WTC11 (cell line): Measurements from ENCODE around the gene OR5K1. TPM values are rescaled to one million over a fixed set of nuclear protein-coding genes. Genes with fewer than 3 reads are reported as not detected.

Source experiments
- ATAC-seq: fragments of 200-7000 bp; cut with Tn5 transposase; 2 replicates; pipeline ENCODE4 v1.10.0; 2021; ENCODE audit warnings: mild to moderate bottlenecking, moderate library complexity
- CTCF ChIA-PET: fragments of 300-600 bp; sonication (Branson Sonifier 250); formaldehyde crosslinking; loops from one replicate; lab custom pipeline; 2021; ENCODE audit warnings: antibody characterized with exemption; lab: Charles Lee
- POLR2A ChIA-PET: fragments of 350-600 bp; sonication (Branson Sonifier 250); formaldehyde crosslinking; loops from one replicate; lab custom pipeline; 2021; ENCODE audit warnings: antibody characterized with exemption; lab: Charles Lee
- DNase-seq: peaks from one replicate; pipeline ENCODE4 v3.0.0; 2021; ENCODE audit warnings: low spot score
- H3K27ac Mint-ChIP-seq: 2 replicates; pipeline ENCODE4 v1.8.0; 2021; ENCODE audit warnings: mixed read lengths
- H3K27me3 Mint-ChIP-seq: 2 replicates; pipeline ENCODE4 v1.8.0; 2021; ENCODE audit warnings: low read depth, mild to moderate bottlenecking, moderate library complexity, mixed read lengths
- H3K36me3 Mint-ChIP-seq: 2 replicates; pipeline ENCODE4 v1.8.0; 2021; ENCODE audit warnings: mixed read lengths
- H3K4me1 Mint-ChIP-seq: 2 replicates; pipeline ENCODE4 v1.8.0; 2022; ENCODE audit warnings: mixed read lengths
- H3K4me3 Mint-ChIP-seq: 2 replicates; pipeline ENCODE4 v1.8.0; 2021; ENCODE audit warnings: mild to moderate bottlenecking, moderate library complexity, mixed read lengths
- H3K9me3 Mint-ChIP-seq: 2 replicates; pipeline ENCODE4 v1.8.0; 2021; ENCODE audit warnings: mixed read lengths
- ATF1 ChIP-seq: sonication (generic); formaldehyde crosslinking; IDR thresholded peaks from 2 replicates; pipeline ENCODE4 v1.8.1; 2023; ENCODE audit warnings: mild to moderate bottlenecking, moderate library complexity, missing genetic modification reagents
- CBFB ChIP-seq: sonication (generic); formaldehyde crosslinking; IDR thresholded peaks from 2 replicates; pipeline ENCODE4 v1.8.1; 2022; ENCODE audit warnings: mild to moderate bottlenecking, low read depth, missing genetic modification reagents
- CREB1 ChIP-seq: sonication (generic); formaldehyde crosslinking; IDR thresholded peaks from 2 replicates; pipeline ENCODE4 v1.8.0; 2023; ENCODE audit warnings: mild to moderate bottlenecking, missing genetic modification reagents
- CREM ChIP-seq: sonication (generic); formaldehyde crosslinking; IDR thresholded peaks from 2 replicates; pipeline ENCODE4 v1.8.1; 2022; ENCODE audit warnings: mild to moderate bottlenecking, missing genetic modification reagents, moderate library complexity
- E2F1 ChIP-seq: sonication (generic); formaldehyde crosslinking; IDR thresholded peaks from 2 replicates; pipeline ENCODE4 v1.8.0; 2022; ENCODE audit warnings: mild to moderate bottlenecking, missing genetic modification reagents
- FOXK1 ChIP-seq: sonication (generic); formaldehyde crosslinking; IDR thresholded peaks from 2 replicates; pipeline ENCODE4 v1.8.0; 2022; ENCODE audit warnings: mild to moderate bottlenecking, moderate library complexity, missing genetic modification reagents
- GTF2I ChIP-seq: fragments of 250-450 bp; sonication (Bioruptor Pico); conservative IDR thresholded peaks from 2 replicates; pipeline ENCODE4 v1.4.0; 2021; ENCODE audit warnings: mild to moderate bottlenecking
- HMGA2 ChIP-seq: fragments of 250-450 bp; sonication (Bioruptor Pico); IDR thresholded peaks from 2 replicates; pipeline ENCODE4 v1.4.0; 2021; ENCODE audit warnings: mild to moderate bottlenecking, moderate library complexity
- IRF2 ChIP-seq: sonication (generic); formaldehyde crosslinking; IDR thresholded peaks from 2 replicates; pipeline ENCODE4 v1.8.0; 2022; ENCODE audit warnings: low read depth, missing genetic modification reagents, borderline replicate concordance
- JAZF1 ChIP-seq: fragments of 250-450 bp; sonication (Bioruptor Pico); IDR thresholded peaks from 2 replicates; pipeline ENCODE4 v1.9.0; 2021; ENCODE audit warnings: moderate library complexity, mild to moderate bottlenecking, inconsistent platforms
- KAT7 ChIP-seq: sonication (generic); formaldehyde crosslinking; IDR thresholded peaks from 2 replicates; pipeline ENCODE4 v1.8.1; 2023; ENCODE audit warnings: missing genetic modification reagents, mild to moderate bottlenecking, borderline replicate concordance
- NFE2L1 ChIP-seq: sonication (generic); formaldehyde crosslinking; IDR thresholded peaks from 2 replicates; pipeline ENCODE4 v1.8.1; 2023; ENCODE audit warnings: missing genetic modification reagents
- NR1H2 ChIP-seq: sonication (generic); formaldehyde crosslinking; IDR thresholded peaks from 2 replicates; pipeline ENCODE4 v1.9.0; 2021; ENCODE audit warnings: mild to moderate bottlenecking, moderate library complexity, missing genetic modification reagents
- NR2C2 ChIP-seq: sonication (generic); formaldehyde crosslinking; IDR thresholded peaks from 2 replicates; pipeline ENCODE4 v1.8.0; 2022; ENCODE audit warnings: mild to moderate bottlenecking, missing genetic modification reagents
- PREB ChIP-seq: sonication (generic); formaldehyde crosslinking; IDR thresholded peaks from 2 replicates; pipeline ENCODE4 v1.8.1; 2022; ENCODE audit warnings: mild to moderate bottlenecking, missing genetic modification reagents, moderate library complexity, borderline replicate concordance
- TEAD4 ChIP-seq: sonication (generic); formaldehyde crosslinking; IDR thresholded peaks from 2 replicates; pipeline ENCODE4 v1.8.0; 2022; ENCODE audit warnings: mild to moderate bottlenecking, missing genetic modification reagents
- TP53 ChIP-seq: sonication (generic); formaldehyde crosslinking; IDR thresholded peaks from 2 replicates; pipeline ENCODE4 v1.8.1; 2023; ENCODE audit warnings: mild to moderate bottlenecking, missing genetic modification reagents
- ZNF138 ChIP-seq: sonication (generic); formaldehyde crosslinking; conservative IDR thresholded peaks from 2 replicates; pipeline ENCODE4 v1.8.1; 2022; ENCODE audit warnings: mild to moderate bottlenecking, moderate library complexity, missing genetic modification reagents
- ZNF219 ChIP-seq: sonication (generic); formaldehyde crosslinking; IDR thresholded peaks from 2 replicates; pipeline ENCODE4 v1.8.0; 2023; ENCODE audit warnings: missing genetic modification reagents, mild to moderate bottlenecking, borderline replicate concordance
- ZNF232 ChIP-seq: sonication (generic); formaldehyde crosslinking; IDR thresholded peaks from 2 replicates; pipeline ENCODE4 v1.8.0; 2022; ENCODE audit warnings: mild to moderate bottlenecking, missing genetic modification reagents
- ZNF263 ChIP-seq: sonication (generic); formaldehyde crosslinking; IDR thresholded peaks from 2 replicates; pipeline ENCODE4 v1.8.1; 2022; ENCODE audit warnings: low read depth, mild to moderate bottlenecking, moderate library complexity, missing genetic modification reagents
- ZNF425 ChIP-seq: fragments of 250-450 bp; sonication (Bioruptor Pico); conservative IDR thresholded peaks from 2 replicates; pipeline ENCODE4 v1.9.0; 2021; ENCODE audit warnings: mild to moderate bottlenecking
- total RNA-seq: library from RNA; stranded (reverse); gene quantifications from 3 replicates; pipeline ENCODE4 v1.2.3, GENCODE V29; 2021
- TF ChIP-seq, protein P1 (sequence below): sonication (generic); formaldehyde crosslinking; IDR thresholded peaks from 2 replicates; pipeline ENCODE4 v1.8.1; 2023; ENCODE audit warnings: mild to moderate bottlenecking, moderate library complexity, missing genetic modification reagents

OR5K1 gene
- total RNA-seq, 1 experiment from 2014 or later, result not detected

GRCh38 chr3:98450372-98450771 is 12.6 kb upstream of the OR5K1 start (continued):
- TF ChIP-seq, protein P1, sequence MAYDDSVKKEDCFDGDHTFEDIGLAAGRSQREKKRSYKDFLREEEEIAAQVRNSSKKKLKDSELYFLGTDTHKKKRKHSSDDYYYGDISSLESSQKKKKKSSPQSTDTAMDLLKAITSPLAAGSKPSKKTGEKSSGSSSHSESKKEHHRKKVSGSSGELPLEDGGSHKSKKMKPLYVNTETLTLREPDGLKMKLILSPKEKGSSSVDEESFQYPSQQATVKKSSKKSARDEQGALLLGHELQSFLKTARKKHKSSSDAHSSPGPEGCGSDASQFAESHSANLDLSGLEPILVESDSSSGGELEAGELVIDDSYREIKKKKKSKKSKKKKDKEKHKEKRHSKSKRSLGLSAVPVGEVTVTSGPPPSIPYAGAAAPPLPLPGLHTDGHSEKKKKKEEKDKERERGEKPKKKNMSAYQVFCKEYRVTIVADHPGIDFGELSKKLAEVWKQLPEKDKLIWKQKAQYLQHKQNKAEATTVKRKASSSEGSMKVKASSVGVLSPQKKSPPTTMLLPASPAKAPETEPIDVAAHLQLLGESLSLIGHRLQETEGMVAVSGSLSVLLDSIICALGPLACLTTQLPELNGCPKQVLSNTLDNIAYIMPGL (CRISPR knock-in tag), result no peak
- TF ChIP-seq ZNF425 (CRISPR knock-in tag), result no peak
- TF ChIP-seq NR2C2 (CRISPR knock-in tag), result no peak

GRCh38 chr3:98453827-98454226 is 9.2 kb upstream of the OR5K1 start:
- Mint-ChIP-seq H3K4me1 (no peaks in the 10 kb centered on the region), H3K4me3 (no peak overlapping the region), H3K27me3 (no peaks in the 10 kb centered on the region), H3K36me3 (no peaks in the 10 kb centered on the region), H3K27ac (no peak overlapping the region), H3K9me3 (peaks cover 11% of the 10 kb centered on the region)
- TF ChIP-seq HMGA2 (CRISPR knock-in tag) (peak; percentile 95), ATF1 (CRISPR knock-in tag) (no peak), NFE2L1 (CRISPR knock-in tag) (no peak)
- no peak for DNase-seq
- no peak for ATAC-seq
- ChIA-PET CTCF (no interaction called here), POLR2A (interaction anchor here (0.6 kb wide), 1 partner anchor 40 kb away, joined by 3 read pairs; no protein-coding TSS in a partner anchor)

DNA sequence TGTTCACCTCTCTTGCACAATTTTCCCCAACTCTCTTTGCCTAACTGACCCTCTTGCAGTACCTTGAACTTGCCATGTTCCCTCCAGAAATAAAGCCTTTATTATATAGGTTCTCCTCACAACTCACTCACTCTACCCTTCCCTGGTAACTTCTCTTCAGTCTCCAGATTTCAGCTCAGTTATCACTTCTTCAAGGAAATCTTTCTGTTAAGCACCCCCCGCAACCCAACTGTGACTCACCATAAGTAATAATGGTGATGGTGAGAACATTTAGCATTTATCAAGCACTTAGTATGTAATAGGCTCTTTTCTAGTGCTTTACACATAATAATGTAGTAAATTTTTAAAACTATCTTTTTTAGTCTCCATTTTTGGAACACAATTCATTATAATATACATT is 8.1 kb upstream of the OR5K1 start:
- no peak for TF ChIP-seq ZNF219 (CRISPR knock-in tag)
- no peak for TF ChIP-seq ZNF263 (CRISPR knock-in tag)
- TF ChIP-seq JAZF1 (CRISPR knock-in tag), result no peak
- no peak for TF ChIP-seq TEAD4
- TF ChIP-seq NR1H2 (CRISPR knock-in tag), result no peak
- TF ChIP-seq, protein P1 (CRISPR knock-in tag), result no peak
- TF ChIP-seq GTF2I (CRISPR knock-in tag), result no peak
- TF ChIP-seq IRF2, result no peak
- TF ChIP-seq ZNF232 (CRISPR knock-in tag), result no peak
- no peak for TF ChIP-seq CREB1
- no peak for TF ChIP-seq CBFB
- TF ChIP-seq ZNF138, result no peak
- no peak for TF ChIP-seq KAT7
- no peak for TF ChIP-seq E2F1 (CRISPR knock-in tag)
- TF ChIP-seq FOXK1, result no peak
- no peak for TF ChIP-seq TP53 (CRISPR knock-in tag)
- no peak for TF ChIP-seq PREB (CRISPR knock-in tag)
- TF ChIP-seq CREM (CRISPR knock-in tag), result no peak
- TF ChIP-seq, all 79 proteins: peak for 0
- no peaks in the 10 kb centered on the region for H3K4me1 Mint-ChIP-seq
- no peak overlapping the region for H3K4me3 Mint-ChIP-seq
- no peaks in the 10 kb centered on the region for H3K27me3 Mint-ChIP-seq
- H3K9me3 Mint-ChIP-seq, result peaks cover 14% of the 10 kb centered on the region
- DNase-seq (no peak), ATAC-seq (no peak)
- ChIA-PET POLR2A (no interaction called here), CTCF (no interaction called here)
- no peaks in the 10 kb centered on the region for H3K36me3 Mint-ChIP-seq
- no peak overlapping the region for H3K27ac Mint-ChIP-seq
